Common myeloid progenitor, CD34-positive (primary cell): ENCODE data around the gene SKAP2.

Experiments used
- CTCF ChIA-PET: fragments of 350-600 bp; sonication (Branson Sonifier 250); formaldehyde crosslinking; loops from one replicate; lab custom pipeline; 2021; ENCODE audit warnings: antibody characterized with exemption; lab: Charles Lee
- POLR2A ChIA-PET: fragments of 350-600 bp; sonication (Branson Sonifier 250); formaldehyde crosslinking; loops from one replicate; lab custom pipeline; 2021; ENCODE audit warnings: antibody characterized with exemption; lab: Charles Lee
- DNase-seq, 3 donors: peaks; one replicate each; pipeline versions ENCODE4 v3.0.0 to v3.0.0-alpha.2; 2013
- H3K27ac ChIP-seq, 2 experiments: 1 replicate in 1 of 2; 2 replicates in 1 of 2; pipeline ENCODE4 v1.7.0; 2013; ENCODE audit warnings: inconsistent platforms in 2 of 2, low read length in 2 of 2, mild to moderate bottlenecking in 2 of 2, low read depth in 1 of 2, moderate library complexity in 1 of 2; ENCODE audit not compliant: severe bottlenecking in 2 of 2, insufficient read depth in 1 of 2, poor library complexity in 1 of 2
- H3K27me3 ChIP-seq, 5 experiments: replicated peaks in 2 of 5; 1 replicate in 3 of 5; 2 replicates in 2 of 5; pipeline versions ENCODE4 v1.6.1 to v1.7.0; 2013; ENCODE audit warnings: low read length in 4 of 5, mild to moderate bottlenecking in 2 of 5, moderate library complexity in 2 of 5, inconsistent platforms in 1 of 5; ENCODE audit not compliant: insufficient read depth in 5 of 5, control insufficient read depth in 4 of 5
- H3K36me3 ChIP-seq, 4 experiments: 1 replicate in 2 of 4; 2 replicates in 2 of 4; pipeline versions ENCODE4 v1.6.1 to v1.7.0; 2013; ENCODE audit warnings: low read length in 3 of 4, control low read depth in 1 of 4, mild to moderate bottlenecking in 1 of 4; ENCODE audit not compliant: control insufficient read depth in 4 of 4, insufficient read depth in 4 of 4
- H3K4me1 ChIP-seq, 4 experiments: 1 replicate in 3 of 4; 2 replicates in 1 of 4; pipeline versions ENCODE4 v1.6.1 to v1.7.1; 2013; ENCODE audit warnings: low read length in 3 of 4, mild to moderate bottlenecking in 3 of 4, control low read depth in 1 of 4, inconsistent platforms in 1 of 4, moderate library complexity in 1 of 4; ENCODE audit not compliant: control insufficient read depth in 4 of 4, insufficient read depth in 4 of 4; ENCODE audit errors: control extremely low read depth in 1 of 4
- H3K4me3 ChIP-seq, 7 experiments: 1 replicate in 4 of 7; 2 replicates in 3 of 7; pipeline versions ENCODE4 v1.5.1 to v1.7.0; 2013; ENCODE audit warnings: mild to moderate bottlenecking in 7 of 7, low read length in 6 of 7, moderate library complexity in 6 of 7, inconsistent platforms in 2 of 7, low read depth in 2 of 7, control low read depth in 1 of 7; ENCODE audit not compliant: insufficient read depth in 4 of 7, control insufficient read depth in 1 of 7; ENCODE audit errors: extremely low read depth in 1 of 7
- H3K9me3 ChIP-seq, 5 experiments: 1 replicate in 4 of 5; 2 replicates in 1 of 5; pipeline versions ENCODE4 v1.6.1 to v1.7.1; 2013; ENCODE audit warnings: low read length in 4 of 5, mild to moderate bottlenecking in 2 of 5, inconsistent platforms in 1 of 5, low read depth in 1 of 5, moderate library complexity in 1 of 5; ENCODE audit not compliant: control insufficient read depth in 4 of 5, insufficient read depth in 2 of 5; ENCODE audit errors: control extremely low read depth in 1 of 5
- WGBS: methylation state at CpG from one replicate; pipeline ENCODE4 v1.1.5; 2013; ENCODE audit not compliant: insufficient coverage; 5-methylcytosine and 5-hydroxymethylcytosine counted together

Gene SKAP2

GRCh38 chr7:26653430-26654399, 210.7 kb downstream of the SKAP2 start:
- H3K36me3 ChIP-seq, result no peaks in the 10 kb centered on the region
- POLR2A ChIA-PET, result interaction anchor here (1.1 kb wide), 1 partner anchor 41 kb away, joined by 3 read pairs; no protein-coding TSS in a partner anchor
- no peak for DNase-seq
- H3K9me3 ChIP-seq, result no peaks in the 10 kb centered on the region
- no peaks in the 10 kb centered on the region for H3K27me3 ChIP-seq
- H3K27ac ChIP-seq, result no peak overlapping the region
- CTCF ChIA-PET, result interaction anchor here (0.6 kb wide), 1 partner anchor 11 kb away, joined by 3 read pairs; no protein-coding TSS in a partner anchor
- H3K4me3 ChIP-seq, result peak overlapping the region in 1 of 7 experiments; percentile 6
- 67% methylated on average over 5 of the region's 8 CpGs for WGBS
- H3K4me1 ChIP-seq, result peaks cover 5 to 32% (median 20%) of the 10 kb centered on the region in 4 experiments

GRCh38 chr7:26652401-26653100, 211.8 kb downstream of the SKAP2 start:
- H3K4me1 ChIP-seq, result peaks cover 5 to 27% (median 20%) of the 10 kb centered on the region in 4 experiments
- H3K27me3 ChIP-seq, result no peaks in the 10 kb centered on the region
- H3K4me3 ChIP-seq, result peak overlapping the region in 1 of 7 experiments; percentile 2
- no peak overlapping the region for H3K27ac ChIP-seq
- no peaks in the 10 kb centered on the region for H3K36me3 ChIP-seq
- ChIA-PET POLR2A (interaction anchor here (0.7 kb wide), 1 partner anchor 1248 kb away, joined by 3 read pairs; no protein-coding TSS in a partner anchor), CTCF (no interaction called here)
- DNase-seq, result peak in 1 of 3 donors; percentile 57
- H3K9me3 ChIP-seq, result no peaks in the 10 kb centered on the region
- WGBS, result 94% methylated on average over 5 of the region's 8 CpGs

DNA sequence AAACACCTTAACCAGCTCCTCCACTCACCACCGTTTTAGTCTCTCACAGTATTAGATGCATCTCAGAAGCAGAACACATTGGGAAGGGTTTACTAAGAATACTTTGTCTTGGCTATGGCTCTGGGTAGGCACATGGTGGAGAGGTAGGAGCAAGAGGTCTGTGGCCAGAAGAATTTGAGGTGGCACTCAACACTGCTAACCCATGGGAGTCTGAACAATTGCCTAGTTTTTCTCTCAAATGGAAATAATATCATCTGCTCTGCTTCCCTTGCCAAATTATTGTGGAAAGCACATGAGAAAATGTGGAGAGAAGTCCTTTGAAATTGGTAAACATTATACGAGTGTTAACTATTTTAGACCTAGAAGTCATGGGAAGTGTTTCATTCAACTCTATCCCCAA, 214.3 kb downstream of the SKAP2 start:
- no CpG with 5 or more reads among the region's 2 CpGs for WGBS
- no peak overlapping the region for H3K27ac ChIP-seq
- ChIA-PET POLR2A (no interaction called here), CTCF (interaction anchor here (1.4 kb wide), 1 partner anchor 10 kb away, joined by 4 read pairs; no protein-coding TSS in a partner anchor)
- peaks cover 5 to 31% (median 24%) of the 10 kb centered on the region in 4 experiments for H3K4me1 ChIP-seq
- no peak overlapping the region for H3K4me3 ChIP-seq
- H3K9me3 ChIP-seq, result no peaks in the 10 kb centered on the region
- no peaks in the 10 kb centered on the region for H3K27me3 ChIP-seq
- no peak for DNase-seq
- no peaks in the 10 kb centered on the region for H3K36me3 ChIP-seq

DNA sequence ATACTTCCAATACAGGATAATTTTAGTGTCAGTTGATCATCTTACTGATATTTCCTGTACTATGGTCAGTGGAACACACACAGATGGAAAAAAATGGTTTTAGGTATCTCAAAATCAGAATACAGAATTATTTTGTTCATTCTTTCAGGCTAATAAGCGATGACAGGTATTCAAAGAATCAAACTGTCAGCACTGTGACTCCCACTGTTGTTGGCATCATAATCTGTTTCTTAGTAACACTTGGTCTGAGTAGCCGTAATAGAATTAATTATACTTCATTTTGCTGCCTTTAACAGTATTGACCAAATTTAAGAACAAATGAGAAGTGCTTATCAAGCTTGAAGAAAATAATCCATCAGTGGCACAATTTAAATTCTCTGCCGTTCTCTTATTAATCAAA, 215.0 kb downstream of the SKAP2 start:
- no peaks in the 10 kb centered on the region for H3K36me3 ChIP-seq
- CTCF ChIA-PET, result interaction anchor here (0.5 to 1.0 kb wide), 2 partner anchors 279 to 699 kb away, joined by 3 read pairs; no protein-coding TSS in a partner anchor
- WGBS, result 100% methylated on average over 3 of the region's 3 CpGs

DNA sequence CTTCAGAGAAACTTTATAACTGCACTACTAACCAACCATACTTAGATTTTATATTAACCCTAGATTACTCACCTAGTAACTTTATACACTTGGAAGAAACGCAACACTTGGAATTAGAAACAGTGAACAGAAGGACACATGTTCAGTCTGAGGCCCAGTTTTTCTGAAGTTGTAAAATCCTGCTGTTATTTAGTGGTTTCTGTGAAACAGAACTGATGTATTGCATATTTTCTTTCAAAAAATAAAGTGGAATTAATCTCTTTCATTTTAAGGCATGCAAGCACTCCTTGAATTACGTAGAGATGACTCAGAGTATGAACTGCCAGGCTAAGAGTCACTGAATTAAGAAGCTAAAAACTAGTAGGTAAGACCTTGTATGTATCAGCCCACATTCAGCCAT, 215.8 kb downstream of the SKAP2 start:
- no peaks in the 10 kb centered on the region for H3K9me3 ChIP-seq
- H3K4me3 ChIP-seq, result no peak overlapping the region
- ChIA-PET POLR2A (no interaction called here), CTCF (interaction anchor here (0.5 to 1.0 kb wide), 2 partner anchors 278 to 700 kb away, joined by 3 read pairs; no protein-coding TSS in a partner anchor)
- WGBS, result no CpG with 5 or more reads among the region's 2 CpGs
- peaks cover 0 to 28% (median 21%) of the 10 kb centered on the region in 4 experiments for H3K4me1 ChIP-seq
- H3K27ac ChIP-seq, result no peak overlapping the region
- no peaks in the 10 kb centered on the region for H3K36me3 ChIP-seq
- no peak for DNase-seq
- no peaks in the 10 kb centered on the region for H3K27me3 ChIP-seq

More for the DNA sequence above, 215.0 kb downstream of the SKAP2 start:
- Histone ChIP-seq H3K4me1 (peaks cover 5 to 35% (median 27%) of the 10 kb centered on the region in 4 experiments), H3K27me3 (no peaks in the 10 kb centered on the region), H3K27ac (no peak overlapping the region), H3K9me3 (no peaks in the 10 kb centered on the region), H3K4me3 (no peak overlapping the region)
- DNase-seq, result no peak
- POLR2A ChIA-PET, result no interaction called here

DNA sequence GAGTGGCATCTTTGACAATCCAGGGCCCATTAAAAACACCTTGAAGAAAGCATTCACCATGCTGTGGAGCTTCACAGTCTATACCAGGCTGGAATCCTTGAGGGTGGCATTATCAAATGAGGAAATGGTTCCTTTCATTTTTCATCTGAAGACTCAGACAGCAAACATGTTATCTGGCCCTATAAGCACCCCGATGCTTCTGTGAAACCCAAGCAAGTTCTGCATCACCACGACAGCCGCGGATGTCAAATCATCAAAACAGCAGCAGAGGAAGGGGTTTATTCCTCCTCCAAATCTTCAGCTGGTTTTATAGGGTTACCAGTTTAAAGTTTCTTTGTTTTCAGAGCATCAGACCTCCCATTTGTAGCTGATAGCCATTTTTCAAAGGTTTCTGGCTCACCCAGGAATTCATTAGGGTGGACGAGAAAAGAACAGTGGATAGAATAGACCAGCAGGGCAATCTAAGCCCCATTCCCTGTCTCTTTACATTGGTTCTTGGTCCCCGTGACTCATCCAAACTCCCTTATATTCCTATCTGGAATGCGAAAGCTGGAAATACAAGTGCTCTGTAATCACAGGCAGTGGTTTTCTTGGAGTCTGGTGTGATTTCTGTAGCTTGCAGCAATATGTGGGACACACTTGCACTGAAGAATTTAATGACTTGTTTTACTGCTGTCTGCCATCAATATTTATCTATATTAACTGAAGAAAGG, 217.9 kb downstream of the SKAP2 start:
- 75% methylated on average over 2 of the region's 7 CpGs for WGBS
- Histone ChIP-seq H3K36me3 (no peaks in the 10 kb centered on the region), H3K4me3 (no peak overlapping the region), H3K27ac (no peak overlapping the region), H3K4me1 (peaks cover 0 to 24% (median 11%) of the 10 kb centered on the region in 4 experiments), H3K9me3 (no peaks in the 10 kb centered on the region), H3K27me3 (no peaks in the 10 kb centered on the region)
- ChIA-PET CTCF (interaction anchor here (0.8 to 1.3 kb wide), 2 partner anchors 14 to 21 kb away, joined by 3 to 6 read pairs; no protein-coding TSS in a partner anchor), POLR2A (no interaction called here)
- DNase-seq, result no peak
